Dermis microvascular lymphatic vessel endothelial cell (primary cell): Measurements from ENCODE around the gene PSMD6. TPM values are rescaled to one million over a fixed set of nuclear protein-coding genes. Genes with fewer than 3 reads are reported as not detected.

Source experiments
- total RNA-seq: library from RNA; depleted of rRNA; stranded (reverse); fragments of >200 nt; gene quantifications from 2 replicates; pipeline ENCODE4 v1.2.1, GENCODE V29; 2014

PSMD6 gene
- total RNA-seq, 1 donor from 2014 or later: 99.6 TPM

Other genes with a start within 250 kb of the PSMD6 start
- not detected in 2 replicates for gene C3orf49, start 204.2 kb downstream of the PSMD6 start, total RNA-seq
- 27.9 and 44.0 TPM in 2 replicates for gene THOC7, start 159.7 kb downstream of the PSMD6 start, total RNA-seq
- 5.1 and 6.8 TPM in 2 replicates for gene ATXN7, start 159.6 kb downstream of the PSMD6 start, total RNA-seq
- gene SCAANT1, start 111.1 kb downstream of the PSMD6 start, total RNA-seq: not detected in 2 replicates
- 1.8 and 2.8 TPM in 2 replicates for gene PRICKLE2, start 202.0 kb upstream of the PSMD6 start, total RNA-seq